NT2/D1 (cell line): ENCODE results near the gene DNMT3L.
"Not testable (repeated sequence)": the region's sequence is repeated elsewhere in the genome, so short reads cannot be mapped to it uniquely, and the experiment has no call there.

Experiments used
- YY1 ChIP-seq: IDR thresholded peaks from 2 replicates; pipeline ENCODE4 v1.6.1; 2011; ENCODE audit not compliant: insufficient read length, insufficient read depth
- ZNF274 ChIP-seq: IDR thresholded peaks from 2 replicates; pipeline ENCODE4 v1.6.1; 2011; ENCODE audit warnings: mild to moderate bottlenecking, low read depth, low read length

- not testable (repeated sequence) for TF ChIP-seq ZNF274, YY1
Observed at GRCh38 chr21:44202590-44203299, 59.0 kb downstream of the DNMT3L start.
